Measurements from ENCODE around the gene RBM28. TPM values are rescaled to one million over a fixed set of nuclear protein-coding genes. Genes with fewer than 3 reads are reported as not detected.

The RBM28 gene
- polyA plus RNA-seq, 2 of the 4 experiments (the other 2 are of a cell fraction) = 77.3 to 79.5 TPM

- H3K27ac ChIP-seq = no peak overlapping the region
- H3K4me2 ChIP-seq = no peak overlapping the region
- FAIRE-seq (no peak), ATAC-seq (no peak), DNase-seq (ENCODE audit: low read depth in 1 of 2, low spot score in 1 of 2) (no peak)
- POLR2A ChIA-PET = no interaction called here
- TF ChIP-seq GATA3 (IDR thresholded peaks at IDR 0.05; ENCODE audit: borderline replicate concordance) (no peak), HMGXB4 (CRISPR knock-in tag; IDR thresholded peaks at IDR 0.05; ENCODE audit: borderline replicate concordance) (no peak), HOXA7 (CRISPR knock-in tag; IDR thresholded peaks at IDR 0.05) (no peak), ESRRA (IDR thresholded peaks at IDR 0.05; ENCODE audit: borderline replicate concordance, low read length) (no peak), NPAS2 (CRISPR knock-in tag; IDR thresholded peaks at IDR 0.05; ENCODE audit: borderline replicate concordance) (no peak), NR3C1 (IDR thresholded peaks at IDR 0.05) (no peak), BHLHE40 (IDR thresholded peaks at IDR 0.05; ENCODE audit: low read depth, low read length) (no peak), JUNB (IDR thresholded peaks at IDR 0.05) (no peak), FOSB (CRISPR knock-in tag; IDR thresholded peaks at IDR 0.05) (no peak), RAD21 (conservative IDR thresholded peaks at IDR 0.05 in 1 of 2, IDR thresholded peaks at IDR 0.05 in 1 of 2) (no peak), ZFP36 (IDR thresholded peaks at IDR 0.05; ENCODE audit: borderline replicate concordance, partially characterized antibody) (no peak), ZC3H11A (IDR thresholded peaks at IDR 0.05) (no peak), HOXB13 (CRISPR knock-in tag; IDR thresholded peaks at IDR 0.05; ENCODE audit: low read depth) (no peak), USF2 (IDR thresholded peaks at IDR 0.05) (no peak), BCL3 (IDR thresholded peaks at IDR 0.05) (no peak), MAFK (IDR thresholded peaks at IDR 0.05; ENCODE audit: partially characterized antibody) (no peak), POLR2A (IDR thresholded peaks at IDR 0.05; ENCODE audit: low read length) (no peak), ELK1 (IDR thresholded peaks at IDR 0.05; ENCODE audit: low read depth, low read length) (no peak)
- no peaks in the 10 kb centered on the region for H3K9me3 ChIP-seq
- H3K4me1 ChIP-seq = no peaks in the 10 kb centered on the region
- 92% methylated on average over 6 of the region's 6 CpGs for WGBS (ENCODE audit: missing lambda C conversion rate)
- CTCF ChIA-PET = interaction anchor here (1.3 kb wide), 1 partner anchor 39 kb away, joined by 4 read pairs; no protein-coding TSS in a partner anchor
- no peak overlapping the region for H3K4me3 ChIP-seq
Measured at GRCh38 chr7:128309124-128309523, 34.6 kb downstream of the RBM28 start.

GRCh38 chr7:128307061-128307460 lies 36.6 kb downstream of the RBM28 start:
- CTCF ChIA-PET = interaction anchor here (1.1 to 2.1 kb wide), 2 partner anchors 15 to 18 kb away, joined by 3 to 4 read pairs; no protein-coding TSS in a partner anchor
- POLR2A ChIA-PET = no interaction called here
- no peaks in the 10 kb centered on the region for H3K4me1 ChIP-seq
- no peak overlapping the region for H3K27ac ChIP-seq
- ATAC-seq (no peak), FAIRE-seq (no peak), DNase-seq (ENCODE audit: low read depth in 1 of 2, low spot score in 1 of 2) (no peak)
- 78% methylated on average over 2 of the region's 2 CpGs for WGBS (ENCODE audit: missing lambda C conversion rate)
- TF ChIP-seq TFCP2L1 (CRISPR knock-in tag; IDR thresholded peaks at IDR 0.05) = no peak
- TF ChIP-seq BHLHE40 (IDR thresholded peaks at IDR 0.05; ENCODE audit: low read depth, low read length) = no peak
- no peak for TF ChIP-seq EHF (CRISPR knock-in tag; IDR thresholded peaks at IDR 0.05)
- no peak for TF ChIP-seq SREBF2 (IDR thresholded peaks at IDR 0.05)
- no peak for TF ChIP-seq ZC3H11A (IDR thresholded peaks at IDR 0.05)
- TF ChIP-seq ZFP36 (IDR thresholded peaks at IDR 0.05; ENCODE audit: borderline replicate concordance, partially characterized antibody) = no peak
- TF ChIP-seq HOXB13 (CRISPR knock-in tag; IDR thresholded peaks at IDR 0.05; ENCODE audit: low read depth) = no peak
- TF ChIP-seq ESRRA (IDR thresholded peaks at IDR 0.05; ENCODE audit: borderline replicate concordance, low read length) = no peak
- no peak for TF ChIP-seq KDM5A (IDR thresholded peaks at IDR 0.05)
- TF ChIP-seq NFE2L2 (conservative IDR thresholded peaks at IDR 0.05; ENCODE audit: low read length) = no peak
- no peak for TF ChIP-seq MAZ (IDR thresholded peaks at IDR 0.05; ENCODE audit: borderline replicate concordance, low read depth, low read length)
- no peak for TF ChIP-seq JUNB (IDR thresholded peaks at IDR 0.05)
- TF ChIP-seq FOSL2 (IDR thresholded peaks at IDR 0.05) = no peak
- no peak for TF ChIP-seq FOSL2 (CRISPR knock-in tag; IDR thresholded peaks at IDR 0.05)
- TF ChIP-seq RFX5 (IDR thresholded peaks at IDR 0.05) = no peak
- no peak for TF ChIP-seq HDAC2 (IDR thresholded peaks at IDR 0.05)
- no peak for TF ChIP-seq CHD4 (IDR thresholded peaks at IDR 0.05; ENCODE audit: borderline replicate concordance)
- TF ChIP-seq USF2 (IDR thresholded peaks at IDR 0.05) = no peak
- no peak for TF ChIP-seq ELK1 (IDR thresholded peaks at IDR 0.05; ENCODE audit: low read depth, low read length)
- no peak for TF ChIP-seq ZSCAN20 (CRISPR knock-in tag; IDR thresholded peaks at IDR 0.05)
- no peak for TF ChIP-seq TP53 (CRISPR knock-in tag; IDR thresholded peaks at IDR 0.05)
- H3K4me2 ChIP-seq = no peak overlapping the region
- no peak overlapping the region for H3K4me3 ChIP-seq
- H3K9me3 ChIP-seq = no peaks in the 10 kb centered on the region

Measured in A549 (cell line).